Hindlimb muscle (tissue), 1 donor: ENCODE results near the gene CHST11. TPM values are rescaled to one million over a fixed set of nuclear protein-coding genes. Genes with fewer than 3 reads are reported as not detected.

Experiments
- DNase-seq: peaks from one replicate; pipeline ENCODE4 v3.0.0-alpha.2; 2013
- polyA plus RNA-seq: library from polyadenylated mRNA; unstranded; fragments of 120-200 nt; gene quantifications from one replicate; pipeline ENCODE4 v1.2.1, GENCODE V29; 2013; ENCODE audit not compliant: insufficient read length

The CHST11 gene
- polyA plus RNA-seq, 1 donor = 4.0 TPM

DNA sequence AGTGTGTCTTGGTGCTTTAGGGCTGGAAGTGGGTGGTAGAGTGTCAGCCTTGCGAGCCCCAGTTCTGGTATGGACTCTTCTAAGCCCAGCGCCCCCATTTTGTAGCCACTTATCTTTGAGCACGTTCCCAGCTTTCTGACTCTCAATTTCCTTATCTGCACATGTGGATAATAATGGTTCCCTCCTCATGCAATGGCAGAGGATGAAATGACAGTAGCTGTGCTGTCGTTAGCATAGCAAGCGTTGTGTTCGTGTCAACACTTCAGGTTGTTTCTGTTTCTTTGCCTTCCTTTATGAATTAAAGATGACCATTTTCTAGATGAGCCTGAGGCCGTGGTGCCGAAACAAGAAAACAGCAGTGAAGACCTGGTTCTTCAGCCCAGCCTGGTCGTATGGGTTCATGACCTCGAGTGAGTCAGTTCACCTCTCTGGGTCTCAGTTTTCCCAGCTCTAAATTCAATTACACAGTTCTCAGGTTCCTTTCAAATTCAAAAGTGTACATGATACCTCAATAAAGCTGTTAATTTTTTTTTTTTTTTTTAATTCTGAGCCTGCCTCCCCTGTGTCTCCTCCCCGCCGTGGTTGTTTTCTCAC is 268.3 kb downstream of the CHST11 start:
- DNase-seq = no peak

- no peak for DNase-seq
These were observed 268.9 kb downstream of the CHST11 start for GRCh38 chr12:104725610-104726009.

- no peak for DNase-seq
These were observed 271.1 kb downstream of the CHST11 start for GRCh38 chr12:104727726-104728465.

GRCh38 chr12:104729091-104729490 is 272.3 kb downstream of the CHST11 start:
- DNase-seq = no peak

GRCh38 chr12:104729610-104730446 is 273.1 kb downstream of the CHST11 start:
- DNase-seq = no peak

DNA sequence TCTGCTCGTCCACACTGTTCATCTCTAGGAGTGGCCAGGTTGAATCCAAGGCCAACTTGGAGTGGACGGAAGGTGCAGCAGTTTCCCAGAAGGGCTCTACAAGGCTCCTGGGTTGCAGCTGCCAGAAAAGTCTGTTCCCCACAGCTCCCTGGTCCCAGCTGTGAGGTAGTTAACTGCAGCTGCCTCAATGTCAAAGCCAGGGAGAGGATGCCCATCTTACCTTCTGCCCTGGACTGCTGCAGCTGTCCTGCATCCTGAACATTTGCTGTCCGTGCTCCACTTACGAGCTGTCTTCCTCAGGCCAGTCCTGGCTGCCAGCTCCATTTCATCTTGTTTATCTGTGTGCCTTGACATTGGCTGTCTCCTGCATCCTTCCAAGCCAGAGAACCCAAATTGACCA is 274.0 kb downstream of the CHST11 start:
- no peak for DNase-seq

GRCh38 chr12:104733717-104734175 is 277.0 kb downstream of the CHST11 start:
- DNase-seq = no peak

GRCh38 chr12:104734541-104735095 is 277.9 kb downstream of the CHST11 start:
- no peak for DNase-seq

GRCh38 chr12:104735801-104736200 is 279.1 kb downstream of the CHST11 start:
- no peak for DNase-seq

DNA sequence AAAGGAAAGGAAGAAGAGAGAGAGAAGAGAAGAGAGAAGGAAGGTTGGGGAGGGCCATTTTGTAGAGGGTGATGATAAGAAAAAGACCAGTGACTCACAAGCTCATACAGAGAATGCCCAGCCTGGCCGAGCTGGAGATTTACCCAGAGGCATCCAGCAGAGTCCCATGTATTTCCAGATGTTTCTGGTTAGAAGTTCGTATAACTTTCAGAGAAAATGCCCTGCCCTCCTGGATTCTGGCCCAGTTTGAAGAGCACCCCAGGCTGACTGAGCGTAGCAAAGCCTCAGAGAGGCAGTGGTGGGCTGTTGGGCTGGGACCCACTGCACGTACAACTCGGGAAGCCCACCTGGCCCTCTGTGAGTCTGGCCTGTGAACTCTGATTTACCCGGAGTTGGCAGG is 279.6 kb downstream of the CHST11 start:
- DNase-seq = no peak

DNA sequence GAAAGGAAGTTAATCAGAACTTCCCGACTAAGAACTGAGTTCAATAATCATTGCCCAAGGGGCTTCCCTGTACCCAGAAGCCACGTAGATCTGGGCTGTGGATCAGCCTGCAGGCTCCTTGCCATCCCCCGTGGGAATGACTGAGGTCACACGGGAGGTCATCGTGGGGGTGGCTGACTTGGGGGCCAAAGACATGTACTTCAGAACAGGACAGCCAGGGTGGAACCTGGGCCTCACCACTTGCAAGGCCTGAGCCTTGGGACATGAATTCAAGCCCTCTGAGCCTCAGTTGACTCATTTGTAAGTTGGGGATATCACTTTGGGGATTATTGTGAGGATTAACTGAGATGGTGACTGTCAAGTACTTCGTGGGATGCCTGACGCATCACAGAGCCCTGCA is 280.4 kb downstream of the CHST11 start:
- DNase-seq = no peak

DNA sequence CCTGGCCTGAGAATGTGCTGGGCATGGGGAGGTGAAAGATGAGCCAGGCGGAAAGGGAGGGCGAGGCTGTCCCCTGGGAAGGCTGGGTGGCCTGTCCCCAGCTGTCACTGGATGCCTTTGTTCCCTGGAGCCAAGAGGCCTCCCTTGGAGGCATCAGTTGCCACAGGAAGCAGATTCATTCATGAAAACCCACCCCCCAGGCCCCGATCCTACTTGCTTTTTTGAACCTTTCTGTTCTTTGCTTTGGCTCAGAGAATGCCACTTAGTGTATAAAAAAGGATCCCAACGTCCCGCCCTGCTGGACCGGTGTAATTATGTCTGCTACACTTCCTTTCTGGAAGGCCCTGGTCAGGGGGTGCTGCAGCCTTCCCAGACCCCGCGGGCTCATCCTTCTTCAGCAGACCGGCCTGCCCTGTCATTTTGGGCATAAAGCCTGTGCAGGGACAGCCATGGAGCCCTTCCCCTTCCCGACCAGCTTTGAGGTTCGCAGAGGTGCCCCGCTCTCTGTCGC is 281.1 kb downstream of the CHST11 start:
- DNase-seq = no peak

- DNase-seq = no peak
These were observed 281.6 kb downstream of the CHST11 start for GRCh38 chr12:104738331-104738730.

DNA sequence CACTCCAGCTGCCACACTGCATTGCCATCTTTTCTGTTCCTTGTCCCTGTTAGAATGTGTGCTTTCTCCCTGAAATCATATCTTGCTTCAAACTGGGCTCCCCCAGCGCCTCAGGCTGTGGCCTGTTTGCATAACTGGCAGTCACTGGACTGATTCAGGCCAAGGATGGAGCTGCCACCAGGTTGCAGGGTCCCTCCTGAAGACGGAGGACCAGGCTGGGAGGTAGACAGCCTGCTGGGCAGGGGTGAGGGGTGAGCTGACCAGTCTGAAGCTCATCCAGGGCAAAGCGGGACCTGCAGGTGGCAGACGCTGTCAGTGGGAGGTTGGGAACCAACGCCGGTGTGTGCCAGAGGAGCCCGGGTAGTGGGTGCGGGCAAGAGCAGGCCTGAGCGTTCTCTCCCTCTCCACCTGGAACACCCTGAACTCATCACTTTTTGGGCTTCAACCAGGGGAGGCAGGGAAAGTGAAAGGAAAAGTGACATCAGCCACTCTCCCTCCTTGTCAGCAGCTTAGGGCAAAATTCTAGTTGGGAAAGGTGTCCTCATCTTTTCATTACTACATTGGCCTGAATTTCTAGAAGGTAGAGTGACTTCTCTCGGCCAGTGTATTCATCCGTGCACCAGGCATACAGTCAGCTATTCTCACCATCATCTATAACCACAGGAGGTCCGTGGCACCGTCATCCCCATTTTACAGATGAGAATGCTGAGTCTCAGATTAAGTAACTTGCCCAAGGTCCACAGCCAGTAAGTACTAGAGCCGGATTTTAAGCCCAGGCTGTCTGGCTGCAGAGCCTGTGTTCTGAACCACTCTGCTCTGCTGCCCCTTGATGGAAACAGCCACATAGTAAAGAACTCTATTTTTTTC is 282.3 kb downstream of the CHST11 start:
- DNase-seq = no peak

DNA sequence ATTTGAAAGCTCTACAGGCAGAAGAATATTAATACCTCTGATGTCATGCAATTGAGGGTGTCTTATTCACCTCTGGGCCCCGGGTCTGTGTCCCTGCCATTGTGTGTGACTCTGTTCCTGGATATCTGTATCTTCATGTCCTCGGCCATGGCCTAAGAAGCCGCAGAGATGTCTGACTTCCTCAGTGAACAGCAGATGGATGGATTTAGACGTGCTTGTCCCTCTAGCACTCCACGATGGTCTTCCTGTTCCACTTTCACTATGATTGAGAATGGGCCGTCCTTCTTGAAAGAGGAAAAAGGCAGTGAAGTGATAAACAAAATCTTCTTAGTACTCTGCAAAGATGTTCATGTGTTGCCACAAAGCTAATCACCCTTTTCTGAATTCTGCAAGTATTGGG is 283.9 kb downstream of the CHST11 start:
- DNase-seq = peak; percentile 46

DNA sequence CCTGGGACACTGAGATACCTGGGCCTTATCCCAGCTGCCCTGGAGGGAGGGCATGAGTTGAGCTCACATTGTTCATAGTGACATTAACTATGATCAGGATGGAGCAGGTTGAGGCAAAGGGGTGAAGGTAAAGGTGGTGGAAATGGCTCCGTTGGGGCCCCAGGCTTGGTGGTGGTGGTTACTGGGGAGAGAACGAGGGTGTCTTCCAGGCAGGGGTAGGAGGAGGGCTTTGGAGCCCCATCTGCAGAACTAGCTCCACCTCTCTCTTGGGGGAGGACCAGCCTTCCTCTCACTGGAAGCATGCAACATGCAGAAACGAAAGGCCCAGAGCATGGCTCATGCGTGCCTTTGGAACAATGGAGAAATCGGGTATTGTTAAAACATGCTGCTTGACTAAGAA is 284.3 kb downstream of the CHST11 start:
- no peak for DNase-seq

- no peak for DNase-seq
These were observed 285.0 kb downstream of the CHST11 start for GRCh38 chr12:104741497-104742367.

DNA sequence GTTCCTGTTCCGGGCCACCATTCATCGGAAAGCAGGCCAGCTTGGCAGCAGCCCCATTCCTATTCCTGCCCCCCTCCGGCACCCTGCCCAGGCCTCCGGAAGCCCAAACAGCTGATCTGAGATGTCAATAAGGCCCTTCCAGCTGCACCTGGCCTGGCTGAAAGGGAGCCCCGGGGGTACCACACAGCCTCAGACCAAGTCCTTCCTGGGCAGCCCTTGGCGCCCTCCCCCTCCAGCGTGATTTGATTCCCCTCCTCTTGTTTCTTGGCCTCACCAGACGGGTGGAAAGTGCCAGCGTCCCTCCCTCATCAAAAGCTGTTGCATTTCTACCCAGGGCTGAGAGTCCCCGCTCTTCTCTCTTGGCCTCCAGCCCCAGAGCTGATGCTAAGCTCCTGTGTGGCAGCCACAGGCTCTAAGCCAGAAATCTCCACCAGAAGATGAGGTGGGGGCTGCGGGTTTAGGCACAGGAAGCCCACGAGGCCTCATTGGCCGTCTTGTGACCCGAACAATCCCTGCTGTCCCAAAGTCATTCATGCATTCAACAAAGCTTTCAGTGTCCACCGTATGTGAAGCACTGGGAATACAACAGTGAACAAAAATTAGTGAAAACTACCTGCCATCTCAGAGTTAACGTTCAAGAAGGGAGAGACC is 285.9 kb downstream of the CHST11 start:
- DNase-seq = peak; percentile 40

DNA sequence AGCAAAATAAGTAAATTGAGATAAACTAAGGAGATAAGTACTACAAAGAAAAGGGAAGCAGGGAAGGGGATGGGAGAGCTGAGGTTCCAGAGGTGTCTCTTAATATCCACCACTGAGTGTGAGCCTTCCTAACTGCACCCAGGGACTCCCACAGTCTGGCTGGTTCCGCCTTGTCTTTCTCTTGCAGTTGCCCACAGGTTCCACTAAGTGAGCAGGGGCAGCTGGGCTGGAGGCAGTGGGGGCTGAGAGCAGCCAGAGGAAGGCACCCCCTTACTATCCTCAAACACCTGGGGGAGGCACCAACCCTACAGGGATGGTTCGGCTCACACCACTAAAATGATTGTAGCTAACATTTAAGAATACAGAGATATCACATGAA is 286.4 kb downstream of the CHST11 start:
- DNase-seq = no peak
